Left lung (tissue), 10 donors: ENCODE measurements around the gene ZSCAN32. TPM values are rescaled to one million over a fixed set of nuclear protein-coding genes. Genes with fewer than 3 reads are reported as not detected.
A peak's percentile ranks its signal among the peaks of the same experiment; 100 is the strongest.

Experiments used
- ATAC-seq: fragments of 200-7000 bp; cut with Tn5 transposase; one replicate; pipeline ENCODE4 v1.9.1; 2020; ENCODE audit warnings: moderate library complexity
- DNase-seq, 4 donors: peaks; one replicate each; pipeline ENCODE4 v3.0.0-alpha.2; 2013 to 2020
- H3K27ac ChIP-seq, 2 donors: fragments of 200-600 bp; sonication (generic) in 1 of 2; one replicate each; pipeline versions ENCODE4 v1.5.0 to v1.8.0; 2020 to 2021
- H3K27me3 ChIP-seq, 2 donors: fragments of 200-600 bp; sonication (generic) in 1 of 2; one replicate each; pipeline versions ENCODE4 v1.5.0 to v1.8.0; 2020 to 2021
- H3K36me3 ChIP-seq, 2 donors: fragments of 200-600 bp; sonication (generic) in 1 of 2; one replicate each; pipeline versions ENCODE4 v1.5.0 to v1.8.0; 2020 to 2021
- H3K4me1 ChIP-seq, 2 donors: fragments of 200-600 bp; one replicate each; pipeline ENCODE4 v1.8.0; 2021
- H3K4me3 ChIP-seq, 2 donors: fragments of 200-600 bp; sonication (generic) in 1 of 2; one replicate each; pipeline versions ENCODE4 v1.5.0 to v1.8.0; 2020 to 2021; ENCODE audit warnings: mild to moderate bottlenecking in 1 of 2
- H3K9me3 ChIP-seq, 2 donors: fragments of 200-600 bp; sonication (generic) in 1 of 2; one replicate each; pipeline versions ENCODE4 v1.5.0 to v1.8.0; 2020 to 2021
- CTCF ChIP-seq, 2 donors: fragments of 200-600 bp; sonication (generic) in 1 of 2; IDR thresholded peaks; one replicate each; pipeline versions ENCODE4 v1.5.0 to v1.8.0; 2021; ENCODE audit warnings: antibody characterized with exemption in 2 of 2
- intact Hi-C, 2 donors: fragments of 100-400 bp; cut with DNase I; formaldehyde crosslinking; loops; one replicate each; pipeline versions ENCODE4 v1.11.2 to v1.14.2; 2022
- polyA plus RNA-seq, 6 donors: library from polyadenylated mRNA; unstranded; fragments of 120-200 nt; gene quantifications; one replicate each; pipeline ENCODE4 v1.2.1, GENCODE V29; 2013; ENCODE audit not compliant: insufficient read length in 6 of 6
- total RNA-seq, 2 donors: library from RNA; stranded (reverse); fragmentation: NEBNext Ultra II Directional; extraction: Animal tissue kit (Norgen Biotek cat#: 25700); gene quantifications; one replicate each; pipeline ENCODE4 v1.2.1, GENCODE V29; 2021
- donor health status: DM: no; HTN: yes; CAD: no.
- donor health status: DM: no; HTN: no; CAD: no.

Gene ZSCAN32
- total and polyA plus RNA-seq, 8 donors: 9.4 to 23.9 (median 19.3) TPM

- no peak for TF ChIP-seq CTCF (IDR thresholded peaks at IDR 0.05)
- H3K4me3 ChIP-seq: peak overlapping the region; percentile 86 to 93
- peaks cover 7 to 27% of the 10 kb centered on the region in 2 donors for H3K4me1 ChIP-seq
- no peak for ATAC-seq
- intact Hi-C loops: no loop called here
- peak in 1 of 4 donors; percentile 3 for DNase-seq
- peaks cover 0 to 40% of the 10 kb centered on the region in 2 donors for H3K9me3 ChIP-seq
- H3K27ac ChIP-seq: peak overlapping the region; percentile 77 to 90
- peaks cover 0 to 52% of the 10 kb centered on the region in 2 donors for H3K36me3 ChIP-seq
- no peaks in the 10 kb centered on the region for H3K27me3 ChIP-seq
Observed at GRCh38 chr16:3401719-3402397, 1.1 kb upstream of the ZSCAN32 start.

- H3K27me3 ChIP-seq: no peaks in the 10 kb centered on the region
- DNase-seq: no peak
- intact Hi-C loops: no loop called here
- ATAC-seq: no peak
- peaks cover 0 to 40% of the 10 kb centered on the region in 2 donors for H3K9me3 ChIP-seq
- H3K4me1 ChIP-seq: peaks cover 7 to 27% of the 10 kb centered on the region in 2 donors
- TF ChIP-seq CTCF (IDR thresholded peaks at IDR 0.05): no peak
- H3K36me3 ChIP-seq: peaks cover 0 to 52% of the 10 kb centered on the region in 2 donors
- H3K4me3 ChIP-seq: peak overlapping the region; percentile 86 to 93
- peak overlapping the region; percentile 63 to 90 for H3K27ac ChIP-seq
Observed at GRCh38 chr16:3400446-3400778, 392 bp downstream of the ZSCAN32 start.

- Histone ChIP-seq H3K4me3 (no peak overlapping the region), H3K4me1 (no peaks in the 10 kb centered on the region), H3K36me3 (peaks cover 7 to 92% of the 10 kb centered on the region in 2 donors), H3K9me3 (peaks cover 0 to 87% of the 10 kb centered on the region in 2 donors), H3K27me3 (no peaks in the 10 kb centered on the region), H3K27ac (no peak overlapping the region)
- TF ChIP-seq CTCF (IDR thresholded peaks at IDR 0.05): no peak
- DNase-seq: no peak
- ATAC-seq: no peak
- intact Hi-C loops: no loop called here
Observed at GRCh38 chr16:3389663-3390338, 11.0 kb downstream of the ZSCAN32 start.

GRCh38 chr16:3388325-3388724 is 12.5 kb downstream of the ZSCAN32 start:
- H3K4me3 ChIP-seq: no peak overlapping the region
- intact Hi-C loops: no loop called here
- no peak overlapping the region for H3K27ac ChIP-seq
- no peak for TF ChIP-seq CTCF (IDR thresholded peaks at IDR 0.05)
- peaks cover 8 to 92% of the 10 kb centered on the region in 2 donors for H3K36me3 ChIP-seq
- no peak for ATAC-seq
- H3K4me1 ChIP-seq: no peaks in the 10 kb centered on the region
- peaks cover 0 to 87% of the 10 kb centered on the region in 2 donors for H3K9me3 ChIP-seq
- DNase-seq: no peak
- no peaks in the 10 kb centered on the region for H3K27me3 ChIP-seq

GRCh38 chr16:3383045-3383448 is 17.8 kb downstream of the ZSCAN32 start:
- Histone ChIP-seq H3K4me3 (no peak overlapping the region), H3K4me1 (no peaks in the 10 kb centered on the region), H3K27me3 (no peaks in the 10 kb centered on the region), H3K9me3 (peaks cover 6 to 91% of the 10 kb centered on the region in 2 donors), H3K36me3 (peaks cover 8 to 83% of the 10 kb centered on the region in 2 donors), H3K27ac (no peak overlapping the region)
- TF ChIP-seq CTCF (IDR thresholded peaks at IDR 0.05): no peak
- intact Hi-C loops: no loop called here
- DNase-seq (no peak), ATAC-seq (no peak)
